Activated T-helper 17 cell treated with anti-CD3 and anti-CD28 coated beads, Interleukin-2, amount 50 U/mL, for 72 hours (primary cell): ENCODE results near the gene PDSS1. TPM values are rescaled to one million over a fixed set of nuclear protein-coding genes. Genes with fewer than 3 reads are reported as not detected.
"Not testable (repeated sequence)": the region's sequence is repeated elsewhere in the genome, so short reads cannot be mapped to it uniquely, and the experiment has no call there.

Source experiments
- ATAC-seq: fragments of 150-1000 bp; cut with Tn5 transposase; replicated peaks from 2 replicates; pipeline ENCODE4 v1.10.0; 2021; ENCODE audit warnings: mild to moderate bottlenecking, moderate library complexity
- H3K27ac Mint-ChIP-seq: one replicate; pipeline ENCODE4 v1.8.0; 2022; ENCODE audit warnings: mixed read lengths
- H3K27me3 Mint-ChIP-seq: one replicate; pipeline ENCODE4 v1.8.0; 2022; ENCODE audit warnings: mixed read lengths
- H3K36me3 Mint-ChIP-seq: one replicate; pipeline ENCODE4 v1.8.0; 2022; ENCODE audit warnings: low read depth, mild to moderate bottlenecking, mixed read lengths
- H3K4me1 Mint-ChIP-seq: one replicate; pipeline ENCODE4 v1.8.0; 2022; ENCODE audit warnings: mixed read lengths
- H3K4me3 Mint-ChIP-seq: one replicate; pipeline ENCODE4 v1.8.0; 2022; ENCODE audit warnings: mild to moderate bottlenecking, mixed read lengths
- H3K9me3 Mint-ChIP-seq: one replicate; pipeline ENCODE4 v1.8.0; 2022; ENCODE audit warnings: mixed read lengths
- total RNA-seq, 2 donors: library from RNA; stranded (reverse); gene quantifications; one replicate each; pipeline ENCODE4 v1.2.3, GENCODE V29; 2022

Gene PDSS1, protein sequence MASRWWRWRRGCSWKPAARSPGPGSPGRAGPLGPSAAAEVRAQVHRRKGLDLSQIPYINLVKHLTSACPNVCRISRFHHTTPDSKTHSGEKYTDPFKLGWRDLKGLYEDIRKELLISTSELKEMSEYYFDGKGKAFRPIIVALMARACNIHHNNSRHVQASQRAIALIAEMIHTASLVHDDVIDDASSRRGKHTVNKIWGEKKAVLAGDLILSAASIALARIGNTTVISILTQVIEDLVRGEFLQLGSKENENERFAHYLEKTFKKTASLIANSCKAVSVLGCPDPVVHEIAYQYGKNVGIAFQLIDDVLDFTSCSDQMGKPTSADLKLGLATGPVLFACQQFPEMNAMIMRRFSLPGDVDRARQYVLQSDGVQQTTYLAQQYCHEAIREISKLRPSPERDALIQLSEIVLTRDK
- 10 to 100 TPM; 10.9 to 32.1 TPM for total RNA-seq

DNA sequence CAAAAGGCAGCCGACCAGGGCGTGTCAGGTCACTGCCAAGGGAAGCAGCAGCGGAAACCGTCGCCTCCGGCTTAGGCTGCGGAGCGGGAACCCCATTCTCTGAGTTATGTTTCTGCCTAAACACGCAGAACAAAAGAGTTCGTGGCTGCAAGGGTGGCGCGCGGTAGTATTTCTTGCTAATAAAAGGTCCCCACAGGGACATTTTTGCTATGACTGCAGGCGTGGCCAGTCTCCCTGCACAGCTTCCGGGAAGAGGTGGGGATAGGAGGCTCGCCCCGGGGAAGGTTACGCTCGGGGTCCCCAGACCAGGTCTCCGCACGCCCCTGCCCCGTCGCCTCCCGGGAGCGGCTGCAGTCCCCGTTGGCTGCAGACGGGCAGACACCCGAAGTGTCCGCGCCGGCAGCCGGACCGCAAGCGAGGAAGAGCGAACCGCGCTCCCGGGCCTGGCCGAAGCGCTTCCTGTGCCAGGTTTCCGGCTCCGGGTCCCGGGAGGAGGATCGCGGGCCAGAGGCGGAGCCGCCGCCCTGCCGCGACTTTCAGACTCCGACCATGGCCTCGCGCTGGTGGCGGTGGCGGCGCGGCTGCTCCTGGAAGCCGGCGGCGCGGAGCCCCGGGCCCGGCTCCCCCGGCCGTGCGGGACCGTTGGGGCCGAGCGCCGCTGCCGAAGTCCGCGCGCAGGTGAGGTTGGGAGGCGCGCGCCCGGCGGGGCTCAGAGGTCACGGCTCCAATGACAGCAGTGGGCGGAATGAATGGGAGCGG, at the start of gene PDSS1:
Gene PDSS1 (plus strand): TSS at position 539 of the 759 bp plus-strand sequence. CDS start 11 bp downstream, at position 550.
- peak within 1 kb of the TSS; percentile 91 for H3K27ac Mint-ChIP-seq
- peaks cover 37% of the 10 kb centered on the region for H3K36me3 Mint-ChIP-seq
- H3K4me1 Mint-ChIP-seq: peaks cover 15% of the 10 kb centered on the region
- H3K4me3 Mint-ChIP-seq: peak within 1 kb of the TSS; percentile 93
- no peaks in the 10 kb centered on the region for H3K9me3 Mint-ChIP-seq
- no peaks in the 10 kb centered on the region for H3K27me3 Mint-ChIP-seq
- ATAC-seq: peak; percentile 92

DNA sequence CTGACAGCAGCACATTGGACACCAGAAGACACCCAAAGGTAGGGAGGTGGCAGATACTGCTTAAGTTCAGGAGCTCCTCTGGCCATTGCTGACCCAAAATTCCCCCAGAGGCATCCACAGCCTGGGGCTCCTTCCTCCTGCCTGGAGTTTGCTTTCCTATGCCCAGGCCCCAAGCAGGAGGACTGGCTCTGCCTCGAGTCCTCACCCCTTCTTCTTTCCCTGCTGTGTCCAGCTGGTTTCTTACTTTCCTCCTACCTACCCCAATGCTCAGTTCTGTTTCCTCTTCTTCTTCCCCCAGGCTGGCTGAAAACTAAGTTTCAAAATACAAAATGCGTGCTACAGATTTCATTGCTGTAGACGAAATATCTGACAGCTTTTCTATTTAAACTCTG, 49.3 kb upstream of the PDSS1 start:
- not testable (repeated sequence) for H3K4me1 Mint-ChIP-seq, H3K9me3 Mint-ChIP-seq, H3K27me3 Mint-ChIP-seq, H3K36me3 Mint-ChIP-seq, ATAC-seq, H3K27ac Mint-ChIP-seq, H3K4me3 Mint-ChIP-seq

DNA sequence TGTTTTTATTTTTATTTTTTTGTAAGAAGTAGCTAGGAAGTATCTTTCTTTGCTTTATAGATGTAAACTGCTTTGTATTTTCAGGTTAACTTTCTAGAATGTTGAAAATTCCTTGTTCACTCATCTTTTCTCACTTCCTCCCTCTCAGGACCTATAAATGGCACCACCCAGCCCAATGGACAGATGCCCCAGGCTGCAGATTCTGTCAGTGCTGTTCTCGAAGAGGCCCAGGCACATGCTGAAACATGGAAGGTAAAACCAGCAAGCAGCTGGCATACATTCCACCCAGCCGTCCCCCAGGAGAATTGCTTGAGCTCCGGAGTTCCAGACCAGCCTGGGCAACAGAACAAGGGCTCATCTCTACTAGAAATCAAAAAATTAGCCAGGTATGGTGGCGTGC, 47.1 kb upstream of the PDSS1 start:
- Mint-ChIP-seq H3K4me3 (no peak overlapping the region), H3K36me3 (no peaks in the 10 kb centered on the region), H3K4me1 (no peaks in the 10 kb centered on the region), H3K9me3 (no peaks in the 10 kb centered on the region), H3K27ac (no peak overlapping the region), H3K27me3 (peaks cover 3% of the 10 kb centered on the region)
- ATAC-seq: no peak

DNA sequence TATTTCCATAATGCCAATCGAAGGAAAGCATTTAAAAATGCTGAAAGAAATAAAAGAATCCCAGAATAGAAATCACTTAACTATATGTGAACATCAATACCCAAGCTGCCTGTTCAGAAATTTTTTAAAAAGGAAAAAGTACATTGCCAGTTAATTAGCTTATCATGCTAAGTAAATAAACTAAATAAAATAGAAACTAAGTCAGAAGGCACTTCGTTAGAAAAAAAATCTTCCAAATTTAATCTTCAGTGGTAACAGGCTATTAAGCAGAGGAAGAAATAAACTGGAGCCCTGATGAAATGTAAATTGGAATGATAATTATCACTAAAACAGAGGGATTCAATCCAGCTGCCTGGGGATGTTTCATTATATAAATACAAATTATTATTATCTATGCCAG, 46.0 kb upstream of the PDSS1 start:
- ATAC-seq, H3K27ac Mint-ChIP-seq, H3K36me3 Mint-ChIP-seq, H3K4me1 Mint-ChIP-seq, H3K4me3 Mint-ChIP-seq, H3K27me3 Mint-ChIP-seq, H3K9me3 Mint-ChIP-seq: not testable (repeated sequence)

DNA sequence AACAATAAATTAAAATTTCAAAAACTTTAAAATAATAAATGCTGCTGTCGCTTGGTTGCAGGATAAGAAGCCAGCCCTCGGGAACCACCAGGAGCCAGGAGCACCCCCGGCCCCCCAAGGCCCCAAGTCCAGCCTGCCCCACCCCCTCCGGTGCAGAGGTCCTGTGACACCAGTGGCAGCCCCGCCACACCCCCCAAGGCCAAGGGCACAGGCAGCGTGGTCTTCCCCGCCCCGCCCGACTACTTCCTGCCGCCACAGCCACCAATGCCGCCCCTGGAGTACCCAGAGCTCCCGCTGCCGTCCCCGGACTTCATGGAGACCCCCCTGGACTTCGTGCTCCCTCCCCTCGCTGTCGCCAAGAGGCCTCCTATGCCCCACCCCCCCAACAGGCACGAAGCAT, 44.5 kb upstream of the PDSS1 start:
- Mint-ChIP-seq H3K27me3 (peaks cover 8% of the 10 kb centered on the region), H3K36me3 (no peaks in the 10 kb centered on the region), H3K27ac (no peak overlapping the region), H3K9me3 (peaks cover 3% of the 10 kb centered on the region), H3K4me1 (no peaks in the 10 kb centered on the region), H3K4me3 (no peak overlapping the region)
- ATAC-seq: no peak

DNA sequence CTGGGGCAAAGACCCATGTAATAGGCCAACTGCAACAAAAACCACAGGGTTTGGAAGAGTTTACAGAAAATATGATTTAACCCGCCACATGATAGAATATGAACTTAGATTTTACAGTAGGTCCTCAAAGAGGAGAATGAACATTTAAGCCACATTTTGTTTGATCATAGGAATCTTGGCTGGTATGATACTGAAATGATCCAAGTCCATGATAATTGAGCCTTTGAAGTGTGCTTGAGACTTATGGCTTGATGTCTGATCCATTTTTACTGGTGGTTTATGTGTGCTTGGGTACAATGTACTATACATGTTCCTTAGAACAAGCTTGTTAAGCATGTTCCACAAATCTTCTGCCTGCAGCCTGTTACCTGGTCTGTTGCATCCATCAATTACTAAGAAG, 41.8 kb upstream of the PDSS1 start:
- H3K4me1 Mint-ChIP-seq: no peaks in the 10 kb centered on the region
- no peak for ATAC-seq
- peaks cover 3% of the 10 kb centered on the region for H3K9me3 Mint-ChIP-seq
- no peaks in the 10 kb centered on the region for H3K36me3 Mint-ChIP-seq
- H3K27ac Mint-ChIP-seq: no peak overlapping the region
- peaks cover 12% of the 10 kb centered on the region for H3K27me3 Mint-ChIP-seq
- H3K4me3 Mint-ChIP-seq: no peak overlapping the region

DNA sequence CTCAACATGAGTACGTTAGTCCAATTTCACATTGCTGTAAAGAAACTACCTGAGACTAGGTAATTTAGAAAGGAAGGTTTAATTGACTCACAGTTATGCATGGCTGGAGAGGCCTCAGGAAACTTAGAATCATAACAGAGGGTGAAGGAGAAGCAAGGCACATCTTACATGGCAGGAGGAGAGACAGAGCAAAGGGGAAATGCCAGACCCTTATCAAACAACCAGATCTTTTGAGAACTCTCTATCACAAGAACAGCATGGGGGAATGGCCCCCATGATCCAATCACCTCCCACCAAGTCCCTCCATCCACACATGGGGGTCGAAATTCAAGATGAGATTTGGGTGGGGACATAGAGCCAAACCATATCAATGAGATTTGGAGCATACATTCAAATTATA, 34.6 kb upstream of the PDSS1 start:
- Mint-ChIP-seq H3K4me3 (no peak overlapping the region), H3K36me3 (no peaks in the 10 kb centered on the region), H3K4me1 (no peaks in the 10 kb centered on the region), H3K27me3 (peaks cover 11% of the 10 kb centered on the region), H3K9me3 (no peaks in the 10 kb centered on the region), H3K27ac (no peak overlapping the region)
- ATAC-seq: no peak

DNA sequence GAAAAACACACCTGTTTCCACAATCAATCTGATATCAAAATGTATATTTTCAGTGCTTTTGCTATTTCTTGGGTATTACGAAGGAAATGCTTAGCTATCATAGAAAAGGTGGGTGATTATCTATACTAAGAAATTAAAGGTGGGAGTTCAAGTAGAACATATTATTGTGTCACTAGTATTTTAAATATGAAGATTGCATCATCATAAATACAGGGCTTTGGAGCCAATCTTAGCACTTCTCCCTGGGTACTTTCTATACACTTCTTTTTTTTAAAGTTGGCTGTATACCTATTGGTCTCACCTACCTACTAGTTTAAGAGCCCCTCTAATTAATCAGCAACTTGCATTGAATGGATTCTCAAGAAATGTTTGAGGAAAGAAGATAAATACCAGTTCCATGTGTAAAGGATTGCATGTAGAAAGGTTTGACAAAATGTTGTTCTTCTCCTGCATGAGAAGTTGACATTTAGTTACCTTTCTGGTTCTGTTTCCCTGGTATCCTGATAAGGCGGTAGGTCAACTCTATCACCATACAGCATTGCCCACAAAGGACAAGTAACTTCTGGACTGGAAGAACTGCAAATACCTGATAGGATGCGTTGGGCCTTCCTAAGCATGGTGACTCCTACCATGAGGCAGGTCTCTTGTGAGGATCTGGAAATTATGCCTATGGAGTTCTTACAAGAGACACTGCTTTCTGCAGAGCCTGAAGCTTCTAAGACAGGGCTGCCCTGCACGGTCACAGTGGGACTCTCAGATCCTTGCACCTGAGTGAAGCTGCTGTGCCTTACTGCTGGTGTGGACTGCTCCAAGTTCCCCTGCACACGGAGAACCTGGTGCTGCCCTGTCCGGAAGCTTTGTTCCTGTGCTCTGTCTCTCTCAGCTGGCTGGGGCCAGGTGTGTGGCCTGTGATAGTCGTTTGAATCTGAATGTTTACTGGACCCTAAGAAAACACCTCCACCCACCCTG, 32.1 kb upstream of the PDSS1 start:
- H3K4me1 Mint-ChIP-seq: no peaks in the 10 kb centered on the region
- H3K27ac Mint-ChIP-seq: no peak overlapping the region
- no peak for ATAC-seq
- H3K27me3 Mint-ChIP-seq: peaks cover 3% of the 10 kb centered on the region
- no peaks in the 10 kb centered on the region for H3K9me3 Mint-ChIP-seq
- H3K36me3 Mint-ChIP-seq: no peaks in the 10 kb centered on the region
- no peak overlapping the region for H3K4me3 Mint-ChIP-seq

DNA sequence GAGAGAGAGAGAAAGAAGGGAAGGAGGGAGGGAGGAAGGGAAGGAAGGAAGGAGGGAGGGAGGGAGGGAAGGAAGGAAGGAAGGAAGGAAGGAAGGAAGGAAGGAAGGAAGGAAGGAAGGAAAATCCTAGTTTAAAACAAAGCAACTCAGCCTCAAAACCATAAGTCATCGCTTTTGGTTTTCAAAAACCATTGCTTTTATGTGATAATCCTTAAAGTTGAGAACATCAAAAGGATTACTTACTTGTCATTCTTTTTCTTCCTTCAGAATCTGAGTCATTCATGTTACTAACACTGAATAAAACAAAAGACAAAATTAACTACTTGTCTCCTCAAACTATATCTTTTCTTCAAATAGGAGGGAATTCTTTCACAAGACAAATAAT, 21.6 kb upstream of the PDSS1 start:
- Mint-ChIP-seq H3K27me3 (no peaks in the 10 kb centered on the region), H3K36me3 (no peaks in the 10 kb centered on the region), H3K4me1 (no peaks in the 10 kb centered on the region), H3K9me3 (no peaks in the 10 kb centered on the region), H3K4me3 (no peak overlapping the region), H3K27ac (no peak overlapping the region)
- no peak for ATAC-seq

DNA sequence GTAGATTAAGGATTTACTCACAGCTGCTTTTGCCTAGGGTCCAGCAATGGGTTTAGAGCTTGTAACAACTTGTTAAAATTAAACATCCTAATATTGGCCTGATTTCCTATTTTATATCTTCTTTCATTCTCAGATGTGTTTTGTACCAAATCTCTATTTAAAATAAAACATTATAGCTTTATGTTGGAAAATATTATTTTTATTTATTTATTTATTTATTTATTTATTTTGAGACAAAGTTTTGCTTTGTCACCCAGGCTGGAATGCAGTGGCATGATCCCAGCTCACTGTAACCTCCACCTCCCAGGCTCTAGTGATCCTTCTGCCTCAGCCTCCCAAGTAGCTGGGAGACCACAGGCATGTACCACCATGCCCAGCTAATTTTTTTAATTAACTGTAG, 17.9 kb upstream of the PDSS1 start:
- Mint-ChIP-seq H3K27ac (no peak overlapping the region), H3K4me1 (peaks cover 16% of the 10 kb centered on the region), H3K9me3 (no peaks in the 10 kb centered on the region), H3K27me3 (peaks cover under 1% of the 10 kb centered on the region), H3K36me3 (no peaks in the 10 kb centered on the region), H3K4me3 (no peak overlapping the region)
- no peak for ATAC-seq

DNA sequence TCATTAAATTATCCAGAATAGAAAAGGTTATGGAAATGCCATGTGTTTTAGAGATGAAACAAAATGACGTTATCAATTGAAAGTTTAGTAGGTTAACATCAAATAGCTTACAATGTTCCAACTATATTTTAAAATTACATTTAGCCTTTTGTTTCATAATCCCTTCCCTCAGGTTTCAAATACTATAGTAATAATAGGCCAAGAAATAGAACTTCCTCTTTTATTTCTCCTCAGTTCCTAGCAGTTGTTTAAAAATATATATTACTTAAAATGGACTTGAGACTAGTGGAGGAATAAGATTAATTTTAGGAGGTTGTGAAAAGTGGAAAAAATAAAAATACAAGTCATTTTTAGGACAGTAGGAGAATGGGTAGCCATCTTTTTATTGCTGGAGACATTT, 16.4 kb upstream of the PDSS1 start:
- Mint-ChIP-seq H3K27ac (no peak overlapping the region), H3K36me3 (no peaks in the 10 kb centered on the region), H3K4me1 (peaks cover 18% of the 10 kb centered on the region), H3K4me3 (no peak overlapping the region), H3K27me3 (peaks cover 8% of the 10 kb centered on the region), H3K9me3 (no peaks in the 10 kb centered on the region)
- no peak for ATAC-seq

DNA sequence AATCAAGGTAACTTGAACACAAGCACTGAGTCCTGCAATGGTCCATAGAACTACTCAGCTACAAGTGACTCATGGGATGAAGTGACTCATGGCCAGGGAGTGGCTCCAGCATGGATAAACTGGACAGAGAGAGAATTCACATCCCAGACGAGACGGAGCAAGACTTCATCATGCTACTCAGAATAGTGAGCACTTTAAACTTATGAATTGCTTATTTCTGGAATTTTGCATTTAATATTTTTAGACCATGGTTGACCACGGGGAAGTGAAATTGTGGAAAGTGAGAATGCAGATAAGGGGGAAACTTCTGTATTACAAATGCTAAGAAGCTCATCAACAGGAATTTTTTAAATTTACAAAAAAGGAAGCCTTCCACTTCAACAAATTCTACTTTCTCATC, 15.5 kb upstream of the PDSS1 start:
- H3K4me3 Mint-ChIP-seq, H3K9me3 Mint-ChIP-seq, H3K27me3 Mint-ChIP-seq, H3K27ac Mint-ChIP-seq, ATAC-seq, H3K36me3 Mint-ChIP-seq: not testable (repeated sequence)
- peaks cover 18% of the 10 kb centered on the region for H3K4me1 Mint-ChIP-seq

DNA sequence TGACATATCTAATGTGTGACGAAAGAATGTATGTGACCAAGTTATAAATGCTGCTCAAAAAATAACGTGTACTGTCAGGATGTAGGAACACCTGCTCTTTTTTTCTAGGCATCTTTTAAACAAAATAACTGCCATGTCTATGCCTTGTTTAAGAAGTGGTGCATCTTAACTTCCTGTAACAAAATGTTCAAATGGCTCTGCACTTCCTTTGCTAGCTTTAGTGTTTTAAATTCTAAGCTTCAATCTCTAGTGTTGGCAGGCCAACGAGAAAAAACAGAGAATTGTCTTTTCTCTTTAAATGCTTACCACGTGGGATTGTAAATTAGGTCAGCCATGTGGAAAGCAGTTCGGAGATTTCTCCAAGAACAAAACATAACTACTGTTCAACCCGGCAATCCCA, 14.6 kb upstream of the PDSS1 start:
- H3K9me3 Mint-ChIP-seq: no peaks in the 10 kb centered on the region
- H3K4me1 Mint-ChIP-seq: peaks cover 18% of the 10 kb centered on the region
- peak overlapping the region; percentile 33 for H3K27ac Mint-ChIP-seq
- no peaks in the 10 kb centered on the region for H3K36me3 Mint-ChIP-seq
- H3K27me3 Mint-ChIP-seq: peaks cover 8% of the 10 kb centered on the region
- no peak for ATAC-seq
- H3K4me3 Mint-ChIP-seq: peak overlapping the region; percentile 40

DNA sequence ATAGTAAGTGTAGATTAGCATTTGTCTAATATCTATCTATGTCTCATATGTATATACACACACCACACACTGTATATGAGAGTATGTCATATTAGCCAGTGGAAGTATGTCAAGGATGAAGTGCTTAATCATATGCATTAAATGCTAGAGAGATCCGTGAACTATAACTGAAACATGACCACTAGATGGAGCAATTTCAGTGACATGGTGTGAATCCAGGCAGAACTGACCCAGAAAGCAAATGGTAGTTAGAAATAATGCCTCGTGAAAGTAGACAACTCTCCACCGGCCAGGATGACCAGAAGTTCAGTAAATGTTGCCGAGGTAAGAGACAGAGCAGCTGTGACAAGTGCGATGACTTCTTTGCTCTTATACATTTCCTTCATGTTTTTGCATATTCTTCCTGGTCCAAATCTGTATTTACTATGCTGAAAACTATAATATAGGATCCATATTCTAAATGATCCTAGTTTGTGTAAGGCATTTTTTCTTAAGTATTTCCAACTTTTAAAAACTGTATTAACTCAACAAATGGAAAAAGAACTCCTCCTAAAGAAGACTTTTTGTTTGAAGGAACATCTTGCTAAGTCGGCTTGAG, 12.7 kb upstream of the PDSS1 start:
- Mint-ChIP-seq H3K27me3 (peaks cover 10% of the 10 kb centered on the region), H3K4me3 (peak overlapping the region; percentile 33), H3K4me1 (peaks cover 23% of the 10 kb centered on the region)
- H3K9me3 Mint-ChIP-seq, H3K27ac Mint-ChIP-seq, H3K36me3 Mint-ChIP-seq: not testable (repeated sequence)
- ATAC-seq: peak; percentile 90
